ENCODE data around the gene CFB. TPM values are rescaled to one million over a fixed set of nuclear protein-coding genes. Genes with fewer than 3 reads are reported as not detected.
"Not testable (repeated sequence)": the region's sequence is repeated elsewhere in the genome, so short reads cannot be mapped to it uniquely, and the experiment has no call there.

The CFB gene
- total RNA-seq, 4 donors from 2014 or later: 3.7 to 6.8 (median 5.1) TPM

GRCh38 chr6:31928672-31928939, 17.3 kb upstream of the CFB start:
- WGBS: 85% methylated on average over 5 of the region's 9 CpGs
- no peak for DNase-seq (ENCODE audit: low spot score in 2 of 2)
- Histone ChIP-seq H3K4me1 (no peaks in the 10 kb centered on the region), H3K27ac (no peak overlapping the region), H3K9me3 (no peaks in the 10 kb centered on the region), H3K4me3 (no peak overlapping the region), H3K27me3 (no peaks in the 10 kb centered on the region), H3K36me3 (no peaks in the 10 kb centered on the region)
- TF ChIP-seq CTCF (IDR thresholded peaks at IDR 0.05) (no peak), POLR2A (IDR thresholded peaks at IDR 0.05) (no peak), POLR2AphosphoS5 (IDR thresholded peaks at IDR 0.05) (no peak), EP300 (IDR thresholded peaks at IDR 0.05) (no peak)

- Histone ChIP-seq H3K36me3 (no peaks in the 10 kb centered on the region), H3K27ac (no peak overlapping the region), H3K4me1 (no peaks in the 10 kb centered on the region), H3K9me3 (no peaks in the 10 kb centered on the region), H3K27me3 (no peaks in the 10 kb centered on the region), H3K4me3 (no peak overlapping the region)
- no peak for TF ChIP-seq EP300 (IDR thresholded peaks at IDR 0.05)
- no peak for TF ChIP-seq POLR2AphosphoS5 (IDR thresholded peaks at IDR 0.05)
- no peak for TF ChIP-seq POLR2A (IDR thresholded peaks at IDR 0.05)
- no peak for TF ChIP-seq CTCF (IDR thresholded peaks at IDR 0.05)
- DNase-seq (ENCODE audit: low spot score in 2 of 2): no peak
- 89% methylated on average over 1 of the region's 1 CpG for WGBS
Measured at GRCh38 chr6:31930962-31931361, 14.9 kb upstream of the CFB start.

- not testable (repeated sequence) for H3K27me3 ChIP-seq; H3K36me3 ChIP-seq; H3K4me1 ChIP-seq; H3K9me3 ChIP-seq; H3K27ac ChIP-seq; H3K4me3 ChIP-seq; DNase-seq (ENCODE audit: low spot score in 2 of 2)
- 95% methylated on average over 8 of the region's 32 CpGs for WGBS
Measured at GRCh38 chr6:31932137-31932536, 13.8 kb upstream of the CFB start.

GRCh38 chr6:31933537-31933936, 12.4 kb upstream of the CFB start:
- TF ChIP-seq EP300 (IDR thresholded peaks at IDR 0.05): no peak
- no peak for TF ChIP-seq POLR2AphosphoS5 (IDR thresholded peaks at IDR 0.05)
- no peak for TF ChIP-seq POLR2A (IDR thresholded peaks at IDR 0.05)
- TF ChIP-seq CTCF (IDR thresholded peaks at IDR 0.05): no peak
- 87% methylated on average over 19 of the region's 19 CpGs for WGBS
- H3K27me3 ChIP-seq: no peaks in the 10 kb centered on the region
- H3K4me3 ChIP-seq: no peak overlapping the region
- no peaks in the 10 kb centered on the region for H3K36me3 ChIP-seq
- no peak for DNase-seq (ENCODE audit: low spot score in 2 of 2)
- no peaks in the 10 kb centered on the region for H3K4me1 ChIP-seq
- H3K9me3 ChIP-seq: no peaks in the 10 kb centered on the region
- H3K27ac ChIP-seq: no peak overlapping the region

GRCh38 chr6:31935021-31935420, 10.9 kb upstream of the CFB start:
- TF ChIP-seq EP300 (IDR thresholded peaks at IDR 0.05): no peak
- TF ChIP-seq POLR2A (IDR thresholded peaks at IDR 0.05): no peak
- TF ChIP-seq CTCF (IDR thresholded peaks at IDR 0.05): no peak
- TF ChIP-seq POLR2AphosphoS5 (IDR thresholded peaks at IDR 0.05): no peak
- Histone ChIP-seq H3K4me1 (no peaks in the 10 kb centered on the region), H3K9me3 (no peaks in the 10 kb centered on the region), H3K27ac (no peak overlapping the region), H3K36me3 (no peaks in the 10 kb centered on the region), H3K4me3 (no peak overlapping the region), H3K27me3 (no peaks in the 10 kb centered on the region)
- no peak for DNase-seq (ENCODE audit: low spot score in 2 of 2)
- 80% methylated on average over 3 of the region's 3 CpGs for WGBS

- no peak for DNase-seq (ENCODE audit: low spot score in 2 of 2)
- TF ChIP-seq CTCF (IDR thresholded peaks at IDR 0.05): no peak
- no peak for TF ChIP-seq EP300 (IDR thresholded peaks at IDR 0.05)
- no peak for TF ChIP-seq POLR2AphosphoS5 (IDR thresholded peaks at IDR 0.05)
- no peak for TF ChIP-seq POLR2A (IDR thresholded peaks at IDR 0.05)
- Histone ChIP-seq H3K4me1 (no peaks in the 10 kb centered on the region), H3K36me3 (no peaks in the 10 kb centered on the region), H3K27ac (no peak overlapping the region), H3K9me3 (no peaks in the 10 kb centered on the region), H3K27me3 (no peaks in the 10 kb centered on the region), H3K4me3 (no peak overlapping the region)
- 85% methylated on average over 9 of the region's 9 CpGs for WGBS
Measured at GRCh38 chr6:31935823-31936222, 10.1 kb upstream of the CFB start.

Data from suprapubic skin (tissue), 4 donors.